ENCODE results near the gene QARS1.

Gene QARS1

DNA sequence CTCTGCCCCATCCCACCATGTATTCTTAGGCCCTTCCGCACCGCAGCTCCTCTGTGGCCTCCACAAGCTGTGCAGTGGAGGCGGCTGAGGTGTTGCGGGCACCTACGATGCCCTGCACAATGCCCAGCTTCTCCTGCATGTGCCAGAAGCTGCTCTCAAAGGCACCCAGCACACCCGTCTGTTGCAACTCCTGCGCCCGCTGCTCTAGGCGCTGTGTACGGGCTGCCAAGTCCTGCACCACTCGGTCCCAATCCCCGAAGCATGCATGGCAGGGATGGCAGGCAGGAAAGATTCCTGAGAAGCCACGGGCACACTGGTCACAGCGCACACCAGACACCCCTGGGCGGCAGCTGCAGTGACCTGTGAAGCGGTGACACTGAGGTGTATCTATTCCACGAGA, 19.1 kb upstream of the QARS1 start:
- no peak for TF ChIP-seq TAF1 (IDR thresholded peaks at IDR 0.05; ENCODE audit: borderline replicate concordance, insufficient read depth, low read length)
- no peak for TF ChIP-seq SIN3A (IDR thresholded peaks at IDR 0.05; ENCODE audit: borderline replicate concordance, insufficient read depth, low read length)
- TF ChIP-seq, protein P1, sequence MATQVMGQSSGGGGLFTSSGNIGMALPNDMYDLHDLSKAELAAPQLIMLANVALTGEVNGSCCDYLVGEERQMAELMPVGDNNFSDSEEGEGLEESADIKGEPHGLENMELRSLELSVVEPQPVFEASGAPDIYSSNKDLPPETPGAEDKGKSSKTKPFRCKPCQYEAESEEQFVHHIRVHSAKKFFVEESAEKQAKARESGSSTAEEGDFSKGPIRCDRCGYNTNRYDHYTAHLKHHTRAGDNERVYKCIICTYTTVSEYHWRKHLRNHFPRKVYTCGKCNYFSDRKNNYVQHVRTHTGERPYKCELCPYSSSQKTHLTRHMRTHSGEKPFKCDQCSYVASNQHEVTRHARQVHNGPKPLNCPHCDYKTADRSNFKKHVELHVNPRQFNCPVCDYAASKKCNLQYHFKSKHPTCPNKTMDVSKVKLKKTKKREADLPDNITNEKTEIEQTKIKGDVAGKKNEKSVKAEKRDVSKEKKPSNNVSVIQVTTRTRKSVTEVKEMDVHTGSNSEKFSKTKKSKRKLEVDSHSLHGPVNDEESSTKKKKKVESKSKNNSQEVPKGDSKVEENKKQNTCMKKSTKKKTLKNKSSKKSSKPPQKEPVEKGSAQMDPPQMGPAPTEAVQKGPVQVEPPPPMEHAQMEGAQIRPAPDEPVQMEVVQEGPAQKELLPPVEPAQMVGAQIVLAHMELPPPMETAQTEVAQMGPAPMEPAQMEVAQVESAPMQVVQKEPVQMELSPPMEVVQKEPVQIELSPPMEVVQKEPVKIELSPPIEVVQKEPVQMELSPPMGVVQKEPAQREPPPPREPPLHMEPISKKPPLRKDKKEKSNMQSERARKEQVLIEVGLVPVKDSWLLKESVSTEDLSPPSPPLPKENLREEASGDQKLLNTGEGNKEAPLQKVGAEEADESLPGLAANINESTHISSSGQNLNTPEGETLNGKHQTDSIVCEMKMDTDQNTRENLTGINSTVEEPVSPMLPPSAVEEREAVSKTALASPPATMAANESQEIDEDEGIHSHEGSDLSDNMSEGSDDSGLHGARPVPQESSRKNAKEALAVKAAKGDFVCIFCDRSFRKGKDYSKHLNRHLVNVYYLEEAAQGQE (IDR thresholded peaks at IDR 0.05; ENCODE audit: insufficient read depth in 1 of 2, low read depth in 2 of 2, low read length in 2 of 2), result no peak
- TF ChIP-seq FOXP2 (optimal IDR thresholded peaks at IDR 0.05; ENCODE audit: borderline replicate concordance, extremely low read depth, extremely low read length, insufficient read depth), result no peak
- no peak for TF ChIP-seq POLR2AphosphoS5 (IDR thresholded peaks at IDR 0.05; ENCODE audit: low read depth, low read length)

DNA sequence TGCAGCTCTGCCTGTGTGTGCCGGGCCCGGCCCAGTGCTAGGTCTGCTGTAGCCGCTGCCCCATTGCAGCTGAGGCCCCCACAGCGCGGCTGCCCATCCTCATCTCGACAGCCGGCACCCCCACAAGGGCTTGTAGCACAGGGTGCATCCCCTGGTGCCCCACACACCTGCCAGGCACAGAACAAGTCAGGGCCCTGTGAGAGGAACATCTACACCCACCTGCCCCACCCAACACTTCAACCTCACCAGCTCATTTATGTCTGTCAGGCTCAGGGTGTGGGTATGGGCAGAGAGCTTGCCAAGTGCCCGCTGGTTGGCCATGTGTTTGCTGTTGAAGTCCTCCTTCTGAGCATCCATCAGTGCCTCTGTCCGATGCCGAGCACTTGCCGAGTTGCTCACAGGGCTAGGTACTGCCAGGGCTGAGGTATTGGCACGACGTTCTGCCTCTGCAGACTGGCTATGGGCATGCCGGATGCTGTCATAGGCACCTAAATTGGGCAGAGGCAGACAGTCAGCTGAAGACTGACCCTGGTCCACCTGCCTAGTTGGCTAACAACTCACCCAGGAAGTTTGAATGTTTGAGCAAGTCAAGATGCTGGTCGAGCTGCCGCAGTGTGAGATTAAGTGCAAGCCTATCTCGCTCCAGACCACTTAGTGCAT, 18.5 kb upstream of the QARS1 start:
- TF ChIP-seq TAF1 (IDR thresholded peaks at IDR 0.05; ENCODE audit: borderline replicate concordance, insufficient read depth, low read length) (no peak), SIN3A (IDR thresholded peaks at IDR 0.05; ENCODE audit: borderline replicate concordance, insufficient read depth, low read length) (no peak), FOXP2 (optimal IDR thresholded peaks at IDR 0.05; ENCODE audit: borderline replicate concordance, extremely low read depth, extremely low read length, insufficient read depth) (no peak), POLR2AphosphoS5 (IDR thresholded peaks at IDR 0.05; ENCODE audit: low read depth, low read length) (no peak)
- TF ChIP-seq, protein P1 (IDR thresholded peaks at IDR 0.05; ENCODE audit: insufficient read depth in 1 of 2, low read depth in 2 of 2, low read length in 2 of 2), result no peak

DNA sequence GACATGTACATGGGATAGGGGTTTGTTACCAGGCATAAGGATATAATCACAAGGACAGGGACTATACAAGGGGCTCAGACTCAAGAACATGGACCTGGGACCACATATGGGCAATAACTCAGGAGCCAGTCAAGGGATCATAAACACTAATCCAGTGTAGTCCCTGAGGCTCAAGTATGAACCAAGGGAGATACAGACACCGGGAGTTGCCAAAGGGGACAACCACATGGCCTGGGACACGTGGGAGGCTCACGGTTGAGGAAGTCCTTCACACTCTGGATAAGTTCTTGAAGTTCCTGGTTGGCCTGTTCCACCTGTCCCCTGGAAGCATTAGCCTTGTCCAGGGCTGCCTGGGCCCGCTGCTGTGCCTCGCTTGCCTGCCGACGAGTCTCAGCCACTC, 17.9 kb upstream of the QARS1 start:
- no peak for TF ChIP-seq SIN3A (IDR thresholded peaks at IDR 0.05; ENCODE audit: borderline replicate concordance, insufficient read depth, low read length)
- no peak for TF ChIP-seq POLR2AphosphoS5 (IDR thresholded peaks at IDR 0.05; ENCODE audit: low read depth, low read length)
- no peak for TF ChIP-seq FOXP2 (optimal IDR thresholded peaks at IDR 0.05; ENCODE audit: borderline replicate concordance, extremely low read depth, extremely low read length, insufficient read depth)
- TF ChIP-seq, protein P1 (IDR thresholded peaks at IDR 0.05; ENCODE audit: insufficient read depth in 1 of 2, low read depth in 2 of 2, low read length in 2 of 2), result no peak
- TF ChIP-seq TAF1 (IDR thresholded peaks at IDR 0.05; ENCODE audit: borderline replicate concordance, insufficient read depth, low read length), result no peak

DNA sequence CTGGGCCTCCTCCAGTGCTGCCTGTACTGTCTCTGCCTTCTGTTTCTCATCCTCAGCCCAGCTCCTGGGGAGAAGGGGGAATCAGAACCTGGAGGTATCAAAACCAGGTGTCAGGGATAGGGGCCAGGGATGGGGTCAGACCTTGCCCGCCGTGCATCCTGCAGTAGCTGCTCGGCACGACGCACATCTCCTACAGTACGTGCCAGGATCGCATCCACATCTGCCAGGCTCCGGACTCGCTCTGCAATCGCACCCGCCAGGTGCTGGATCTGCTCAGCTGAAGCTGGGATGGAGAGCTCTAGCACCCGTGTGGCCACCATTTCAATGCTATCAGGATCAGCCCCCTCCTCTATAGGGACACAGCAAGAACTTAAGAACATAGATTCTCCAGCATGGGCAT, 17.5 kb upstream of the QARS1 start:
- no peak for TF ChIP-seq FOXP2 (optimal IDR thresholded peaks at IDR 0.05; ENCODE audit: borderline replicate concordance, extremely low read depth, extremely low read length, insufficient read depth)
- TF ChIP-seq TAF1 (IDR thresholded peaks at IDR 0.05; ENCODE audit: borderline replicate concordance, insufficient read depth, low read length), result no peak
- TF ChIP-seq, protein P1 (IDR thresholded peaks at IDR 0.05; ENCODE audit: insufficient read depth in 1 of 2, low read depth in 2 of 2, low read length in 2 of 2), result no peak
- TF ChIP-seq POLR2AphosphoS5 (IDR thresholded peaks at IDR 0.05; ENCODE audit: low read depth, low read length), result no peak
- TF ChIP-seq SIN3A (IDR thresholded peaks at IDR 0.05; ENCODE audit: borderline replicate concordance, insufficient read depth, low read length), result no peak

Data from PFSK-1 (cell line).